ENCODE results near the gene SMARCA4.
"Not testable (repeated sequence)": the region's sequence is repeated elsewhere in the genome, so short reads cannot be mapped to it uniquely, and the experiment has no call there.

SMARCA4 gene

GRCh38 chr19:10929402-10929794 is 31.4 kb upstream of the SMARCA4 start:
- no peak for DNase-seq

GRCh38 chr19:10935371-10936059 is 25.3 kb upstream of the SMARCA4 start:
- no peak for DNase-seq

GRCh38 chr19:10936661-10937084 is 24.2 kb upstream of the SMARCA4 start:
- DNase-seq = peak; percentile 81

GRCh38 chr19:10941649-10942048 is 19.2 kb upstream of the SMARCA4 start:
- DNase-seq = not testable (repeated sequence)

- not testable (repeated sequence) for DNase-seq
These were observed 17.4 kb upstream of the SMARCA4 start for GRCh38 chr19:10943412-10943811.

GRCh38 chr19:10945264-10945663 is 15.6 kb upstream of the SMARCA4 start:
- DNase-seq = no peak

GRCh38 chr19:10946958-10947657 is 13.7 kb upstream of the SMARCA4 start:
- DNase-seq = no peak

- peak; percentile 35 for DNase-seq
These were observed 8.0 kb upstream of the SMARCA4 start for GRCh38 chr19:10952809-10953208.

GRCh38 chr19:10959277-10959968 is 1.4 kb upstream of the SMARCA4 start:
- DNase-seq = not testable (repeated sequence)

- DNase-seq = no peak
These were observed 437 bp downstream of the SMARCA4 start for GRCh38 chr19:10961073-10961860.

GRCh38 chr19:10962863-10963262 is 2.0 kb downstream of the SMARCA4 start:
- no peak for DNase-seq

GRCh38 chr19:10963865-10964264 is 3.0 kb downstream of the SMARCA4 start:
- no peak for DNase-seq

- no peak for DNase-seq
These were observed 4.1 kb downstream of the SMARCA4 start for GRCh38 chr19:10964903-10965302.

GRCh38 chr19:10965398-10965797 is 4.6 kb downstream of the SMARCA4 start:
- no peak for DNase-seq

GRCh38 chr19:10966809-10967208 is 6.0 kb downstream of the SMARCA4 start:
- DNase-seq = no peak

- DNase-seq = no peak
These were observed 7.8 kb downstream of the SMARCA4 start for GRCh38 chr19:10968527-10969135.

GRCh38 chr19:10971107-10971726 is 10.4 kb downstream of the SMARCA4 start:
- no peak for DNase-seq

- no peak for DNase-seq
These were observed 14.7 kb downstream of the SMARCA4 start for GRCh38 chr19:10975374-10976130.

GRCh38 chr19:10976131-10976892 is 15.5 kb downstream of the SMARCA4 start:
- no peak for DNase-seq

- no peak for DNase-seq
These were observed 16.9 kb downstream of the SMARCA4 start for GRCh38 chr19:10977742-10978092.

- no peak for DNase-seq
These were observed 19.1 kb downstream of the SMARCA4 start for GRCh38 chr19:10979951-10980381.
